ENCODE measurements around the gene TMEM43. TPM values are rescaled to one million over a fixed set of nuclear protein-coding genes. Genes with fewer than 3 reads are reported as not detected.

The TMEM43 gene
- polyA plus RNA-seq, 12 donors, result 45.3 to 86.0 (median 59.5) TPM; not detected in 1

GRCh38 chr3:14134291-14134690 is 9.4 kb downstream of the TMEM43 start:
- no peak for DNase-seq

GRCh38 chr3:14135581-14135980 is 10.7 kb downstream of the TMEM43 start:
- no peak for DNase-seq

DNA sequence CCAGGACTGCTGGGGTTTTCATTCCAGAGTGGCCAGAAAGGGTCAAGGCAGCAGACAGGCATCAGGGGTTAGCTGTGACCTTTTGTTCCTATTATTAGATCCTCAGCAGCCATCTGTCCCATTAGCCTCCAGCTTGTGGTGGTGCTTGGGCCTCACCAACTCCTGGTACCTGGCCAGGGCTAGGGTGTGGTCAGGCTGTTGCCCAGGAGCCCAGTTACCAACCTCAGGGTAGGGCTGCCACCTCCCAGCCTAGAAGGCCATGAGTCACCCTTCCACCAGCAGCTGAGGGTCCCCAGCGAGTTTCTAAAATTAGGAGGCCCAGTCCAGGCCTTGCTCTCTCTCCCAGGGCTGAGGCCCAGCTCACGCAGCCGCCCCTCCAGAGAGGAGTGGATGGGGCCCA is 12.2 kb downstream of the TMEM43 start:
- DNase-seq, result no peak

DNA sequence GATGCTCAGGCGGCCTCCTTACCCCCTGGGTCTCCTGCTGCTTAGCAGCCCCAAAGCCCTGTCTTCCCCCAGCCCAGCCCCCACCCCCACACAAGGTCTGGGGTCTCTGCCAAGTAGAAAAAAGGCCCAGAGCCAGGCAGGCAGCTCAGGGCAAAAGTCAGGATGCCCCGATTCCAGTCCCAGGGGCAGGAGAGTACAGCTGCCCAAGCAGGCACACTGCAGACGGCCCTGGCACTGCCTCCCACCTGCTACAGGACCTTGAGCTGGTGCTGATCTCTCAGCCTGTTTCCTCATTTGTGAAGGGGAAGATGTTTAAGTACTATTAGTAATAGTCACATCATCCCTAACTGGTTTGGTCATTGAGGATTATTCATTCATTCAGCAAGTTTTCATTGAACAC is 12.6 kb downstream of the TMEM43 start:
- no peak for DNase-seq

DNA sequence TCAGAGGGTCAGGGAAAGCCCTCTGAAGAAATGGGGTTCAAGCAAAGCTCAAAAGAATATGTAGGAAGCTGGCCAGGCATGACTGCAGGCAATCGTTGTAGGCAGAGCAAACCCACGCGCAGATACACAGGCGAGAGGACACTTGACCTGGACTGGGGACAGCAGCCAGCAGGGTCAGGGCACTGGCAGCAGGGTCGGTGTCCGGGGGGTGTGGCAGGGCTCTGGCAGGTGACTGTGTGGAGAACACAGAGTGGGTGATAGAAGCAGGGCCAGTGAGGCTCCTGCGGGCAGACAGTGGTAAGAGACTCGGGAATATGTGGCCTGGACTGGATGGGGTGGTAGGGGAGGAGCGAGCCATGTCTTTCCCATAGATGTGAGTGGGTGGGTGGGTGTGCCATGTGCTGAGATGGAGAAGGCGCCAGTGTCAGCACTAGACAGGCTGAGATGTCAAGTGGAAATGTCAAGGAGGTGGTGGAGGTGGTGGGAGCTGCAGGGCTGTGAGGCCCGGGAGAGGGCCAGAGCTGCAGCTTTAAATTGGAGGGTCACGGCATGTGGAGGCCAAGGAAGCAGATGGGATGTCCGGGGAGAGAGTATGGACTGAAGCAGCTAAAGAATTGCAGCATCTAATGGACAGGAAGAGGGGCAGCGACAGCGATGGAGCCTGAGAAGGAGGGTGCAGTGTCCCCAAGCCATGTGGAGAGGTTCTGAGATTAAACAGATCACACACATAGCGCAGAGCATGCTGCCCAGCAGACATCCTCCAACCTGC is 13.4 kb downstream of the TMEM43 start:
- no peak for DNase-seq

- DNase-seq, result no peak
Measured at GRCh38 chr3:14138878-14139655, 14.2 kb downstream of the TMEM43 start.

DNA sequence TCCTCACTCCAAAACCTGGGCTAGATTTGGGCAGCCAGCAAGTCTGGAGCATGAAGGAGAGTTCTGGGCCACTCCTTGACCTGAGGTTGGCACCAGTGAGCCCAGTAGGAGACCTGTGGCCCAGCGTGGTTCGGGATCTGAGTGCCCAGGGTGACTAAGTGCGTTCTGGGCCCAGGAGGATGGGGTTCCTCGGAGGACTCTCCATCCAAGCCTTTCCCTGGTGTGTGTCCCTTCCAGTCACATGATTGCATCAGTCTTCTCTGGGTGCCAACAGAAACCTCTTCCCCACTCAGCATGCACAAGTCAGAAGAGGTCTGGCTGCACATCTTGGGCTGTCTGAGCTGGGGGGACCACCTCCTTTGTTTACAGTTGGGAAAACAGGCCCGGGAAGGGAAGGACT is 14.9 kb downstream of the TMEM43 start:
- no peak for DNase-seq

- DNase-seq, result no peak
Measured at GRCh38 chr3:14140668-14141067, 15.8 kb downstream of the TMEM43 start.

GRCh38 chr3:14141144-14141543 is 16.3 kb downstream of the TMEM43 start:
- no peak for DNase-seq

DNA sequence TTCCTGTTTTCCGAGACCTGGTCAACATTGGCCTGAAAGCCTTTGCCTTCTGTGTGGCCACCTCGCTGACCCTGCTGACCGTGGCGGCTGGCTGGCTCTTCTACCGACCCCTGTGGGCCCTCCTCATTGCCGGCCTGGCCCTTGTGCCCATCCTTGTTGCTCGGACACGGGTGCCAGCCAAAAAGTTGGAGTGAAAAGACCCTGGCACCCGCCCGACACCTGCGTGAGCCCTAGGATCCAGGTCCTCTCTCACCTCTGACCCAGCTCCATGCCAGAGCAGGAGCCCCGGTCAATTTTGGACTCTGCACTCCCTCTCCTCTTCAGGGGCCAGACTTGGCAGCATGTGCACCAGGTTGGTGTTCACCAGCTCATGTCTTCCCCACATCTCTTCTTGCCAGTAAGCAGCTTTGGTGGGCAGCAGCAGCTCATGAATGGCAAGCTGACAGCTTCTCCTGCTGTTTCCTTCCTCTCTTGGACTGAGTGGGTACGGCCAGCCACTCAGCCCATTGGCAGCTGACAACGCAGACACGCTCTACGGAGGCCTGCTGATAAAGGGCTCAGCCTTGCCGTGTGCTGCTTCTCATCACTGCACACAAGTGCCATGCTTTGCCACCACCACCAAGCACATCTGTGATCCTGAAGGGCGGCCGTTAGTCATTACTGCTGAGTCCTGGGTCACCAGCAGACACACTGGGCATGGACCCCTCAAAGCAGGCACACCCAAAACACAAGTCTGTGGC is 16.9 kb downstream of the TMEM43 start:
- DNase-seq, result no peak

- no peak for DNase-seq
Measured at GRCh38 chr3:14142567-14143270, 17.9 kb downstream of the TMEM43 start.

DNA sequence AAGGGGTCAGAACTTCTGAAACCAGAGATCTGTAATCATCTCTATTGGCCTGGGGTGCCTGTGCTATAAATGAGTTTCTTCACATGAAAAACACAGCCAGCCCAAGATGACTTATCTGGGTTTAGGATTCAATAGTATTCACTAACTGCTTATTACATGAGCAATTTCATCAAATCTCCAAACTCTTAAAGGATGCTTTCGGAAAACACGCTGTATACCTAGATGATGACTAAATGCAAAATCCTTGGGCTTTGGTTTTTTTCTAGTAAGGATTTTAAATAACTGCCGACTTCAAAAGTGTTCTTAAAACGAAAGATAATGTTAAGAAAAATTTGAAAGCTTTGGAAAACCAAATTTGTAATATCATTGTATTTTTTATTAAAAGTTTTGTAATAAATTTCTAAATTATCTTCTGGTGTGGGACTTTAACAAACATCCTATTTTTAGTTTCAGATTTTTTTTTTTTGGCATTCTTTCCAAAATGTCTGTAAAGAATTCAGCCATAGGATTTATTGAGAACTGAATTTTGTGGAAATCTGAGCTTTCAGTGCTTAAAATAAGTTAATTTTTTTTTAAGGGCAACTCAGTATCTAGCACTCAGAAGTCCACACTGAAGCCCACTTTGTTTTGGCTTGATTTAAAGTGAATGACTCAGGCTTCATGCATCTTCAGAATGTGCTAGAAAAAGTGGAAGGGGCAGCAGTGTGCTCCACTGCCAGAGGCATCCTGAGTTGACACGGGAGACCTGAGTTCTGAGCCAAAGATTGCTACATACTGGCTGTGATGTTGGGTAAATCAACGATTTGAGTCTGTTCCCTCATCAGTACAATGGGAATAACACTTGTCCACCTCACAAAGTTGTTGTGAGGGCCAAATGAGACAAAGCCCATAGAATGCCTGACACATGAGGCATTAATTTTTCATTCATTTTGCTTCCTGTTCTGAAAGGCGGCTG is 18.7 kb downstream of the TMEM43 start:
- peak; percentile 42 for DNase-seq

GRCh38 chr3:14144423-14145075 is 19.7 kb downstream of the TMEM43 start:
- DNase-seq, result peak; percentile 92

- DNase-seq, result no peak
Measured at GRCh38 chr3:14145236-14145635, 20.4 kb downstream of the TMEM43 start.

GRCh38 chr3:14145670-14146380 is 21.0 kb downstream of the TMEM43 start:
- DNase-seq, result no peak

- no peak for DNase-seq
Measured at GRCh38 chr3:14146381-14147065, 21.7 kb downstream of the TMEM43 start.

DNA sequence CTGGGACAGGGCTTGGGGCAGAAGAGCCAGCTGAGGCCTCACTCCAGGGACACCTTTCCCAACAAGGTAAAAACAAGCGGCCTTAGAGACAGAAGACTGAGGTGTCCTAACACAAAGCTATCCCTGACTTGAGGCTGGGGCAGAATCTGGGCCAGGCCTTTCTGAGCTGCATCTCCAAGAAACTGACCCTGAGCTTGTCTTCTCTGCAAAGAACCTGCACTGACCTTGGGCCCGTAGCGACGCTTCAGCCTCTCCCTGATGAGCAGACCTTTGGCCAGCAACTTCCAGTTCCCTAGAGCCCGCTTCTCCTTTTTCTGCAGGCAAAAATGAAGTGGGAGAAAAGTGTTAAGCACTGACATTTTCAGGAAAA is 22.2 kb downstream of the TMEM43 start:
- DNase-seq, result no peak

DNA sequence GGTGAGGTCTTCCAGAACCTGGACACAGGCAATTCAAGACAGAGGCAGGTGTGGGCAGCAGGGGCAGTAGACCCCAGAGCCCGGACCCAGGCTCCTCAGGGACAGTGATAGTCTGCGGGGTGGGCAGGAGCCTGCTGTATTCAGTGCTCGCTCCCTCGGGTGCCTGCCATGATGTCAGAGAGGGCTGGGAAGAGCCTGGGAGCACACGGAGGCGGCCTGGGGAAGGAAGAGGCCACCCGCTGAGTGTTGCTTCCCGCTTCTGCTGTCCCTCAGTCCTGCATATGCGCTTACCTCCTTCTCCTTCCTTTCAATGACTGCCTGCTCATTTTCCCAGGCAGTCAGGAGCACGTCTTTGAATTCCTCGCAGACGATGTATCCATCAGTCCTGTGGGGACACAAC is 22.8 kb downstream of the TMEM43 start:
- DNase-seq, result no peak
